ENCODE data around the gene LMO1.

DNA sequence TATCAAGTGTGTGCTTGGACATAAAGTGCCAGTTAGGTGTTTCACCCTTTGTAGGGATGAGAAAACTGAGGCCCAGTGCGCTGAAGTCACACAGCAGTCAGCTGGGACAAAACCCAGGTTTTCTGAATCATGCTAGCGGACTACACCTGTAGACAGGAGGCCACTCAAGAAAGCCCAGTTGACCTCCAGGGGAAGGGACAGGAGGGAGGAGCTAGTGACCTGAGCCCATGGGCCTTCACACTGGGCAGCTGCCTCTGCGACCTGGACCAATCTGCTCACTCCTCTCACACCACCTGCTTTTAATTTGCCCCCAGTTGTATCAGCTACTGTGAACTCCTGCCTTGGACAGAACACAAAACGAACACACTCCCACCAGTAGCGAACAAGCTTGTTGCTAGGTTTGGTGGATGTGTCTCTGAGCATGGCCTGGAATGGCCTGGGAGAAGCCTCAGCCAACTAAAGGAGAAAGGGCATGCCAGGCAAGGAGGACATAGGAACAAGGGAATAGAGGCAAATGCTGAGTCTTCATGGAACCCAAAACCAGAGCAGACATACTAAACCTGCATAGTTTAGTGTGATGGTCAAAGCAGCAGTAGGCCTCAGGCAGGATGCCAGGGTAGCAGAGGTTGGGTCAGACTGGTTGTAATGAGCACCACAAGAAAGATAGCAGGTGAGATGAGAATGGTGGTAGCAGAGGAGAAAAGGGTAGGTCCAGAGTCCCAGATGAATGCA is 7.2 kb downstream of the LMO1 start:
- TF ChIP-seq, protein P1, sequence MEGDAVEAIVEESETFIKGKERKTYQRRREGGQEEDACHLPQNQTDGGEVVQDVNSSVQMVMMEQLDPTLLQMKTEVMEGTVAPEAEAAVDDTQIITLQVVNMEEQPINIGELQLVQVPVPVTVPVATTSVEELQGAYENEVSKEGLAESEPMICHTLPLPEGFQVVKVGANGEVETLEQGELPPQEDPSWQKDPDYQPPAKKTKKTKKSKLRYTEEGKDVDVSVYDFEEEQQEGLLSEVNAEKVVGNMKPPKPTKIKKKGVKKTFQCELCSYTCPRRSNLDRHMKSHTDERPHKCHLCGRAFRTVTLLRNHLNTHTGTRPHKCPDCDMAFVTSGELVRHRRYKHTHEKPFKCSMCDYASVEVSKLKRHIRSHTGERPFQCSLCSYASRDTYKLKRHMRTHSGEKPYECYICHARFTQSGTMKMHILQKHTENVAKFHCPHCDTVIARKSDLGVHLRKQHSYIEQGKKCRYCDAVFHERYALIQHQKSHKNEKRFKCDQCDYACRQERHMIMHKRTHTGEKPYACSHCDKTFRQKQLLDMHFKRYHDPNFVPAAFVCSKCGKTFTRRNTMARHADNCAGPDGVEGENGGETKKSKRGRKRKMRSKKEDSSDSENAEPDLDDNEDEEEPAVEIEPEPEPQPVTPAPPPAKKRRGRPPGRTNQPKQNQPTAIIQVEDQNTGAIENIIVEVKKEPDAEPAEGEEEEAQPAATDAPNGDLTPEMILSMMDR (IDR thresholded peaks at IDR 0.05): no peak
- no peak for TF ChIP-seq RXRA (IDR thresholded peaks at IDR 0.05; ENCODE audit: borderline replicate concordance, low read depth)
- TF ChIP-seq ZBTB33 (IDR thresholded peaks at IDR 0.05; ENCODE audit: borderline replicate concordance, low read depth): no peak
- TF ChIP-seq EP300 (IDR thresholded peaks at IDR 0.05; ENCODE audit: borderline replicate concordance in 1 of 2, low read depth in 1 of 2, low read length in 1 of 2): no peak
- TF ChIP-seq RAD21 (IDR thresholded peaks at IDR 0.05; ENCODE audit: low read length): no peak
